Measurements from ENCODE around the gene OASL. TPM values are rescaled to one million over a fixed set of nuclear protein-coding genes. Genes with fewer than 3 reads are reported as not detected.

OASL gene
- polyA plus RNA-seq, 1 donor from 2014 or later = 0.42 TPM

- no peak overlapping the region for H3K4me2 ChIP-seq (ENCODE audit: low read length)
- TF ChIP-seq, protein P1, sequence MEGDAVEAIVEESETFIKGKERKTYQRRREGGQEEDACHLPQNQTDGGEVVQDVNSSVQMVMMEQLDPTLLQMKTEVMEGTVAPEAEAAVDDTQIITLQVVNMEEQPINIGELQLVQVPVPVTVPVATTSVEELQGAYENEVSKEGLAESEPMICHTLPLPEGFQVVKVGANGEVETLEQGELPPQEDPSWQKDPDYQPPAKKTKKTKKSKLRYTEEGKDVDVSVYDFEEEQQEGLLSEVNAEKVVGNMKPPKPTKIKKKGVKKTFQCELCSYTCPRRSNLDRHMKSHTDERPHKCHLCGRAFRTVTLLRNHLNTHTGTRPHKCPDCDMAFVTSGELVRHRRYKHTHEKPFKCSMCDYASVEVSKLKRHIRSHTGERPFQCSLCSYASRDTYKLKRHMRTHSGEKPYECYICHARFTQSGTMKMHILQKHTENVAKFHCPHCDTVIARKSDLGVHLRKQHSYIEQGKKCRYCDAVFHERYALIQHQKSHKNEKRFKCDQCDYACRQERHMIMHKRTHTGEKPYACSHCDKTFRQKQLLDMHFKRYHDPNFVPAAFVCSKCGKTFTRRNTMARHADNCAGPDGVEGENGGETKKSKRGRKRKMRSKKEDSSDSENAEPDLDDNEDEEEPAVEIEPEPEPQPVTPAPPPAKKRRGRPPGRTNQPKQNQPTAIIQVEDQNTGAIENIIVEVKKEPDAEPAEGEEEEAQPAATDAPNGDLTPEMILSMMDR (IDR thresholded peaks at IDR 0.05; ENCODE audit: poor library complexity, severe bottlenecking) = peak; percentile 62
- peak; percentile 69 for TF ChIP-seq SMC3 (conservative IDR thresholded peaks at IDR 0.05; ENCODE audit: poor library complexity)
- no peak for TF ChIP-seq POLR2AphosphoS5 (IDR thresholded peaks at IDR 0.05)
- TF ChIP-seq RAD21 (conservative IDR thresholded peaks at IDR 0.05) = peak; percentile 70
- TF ChIP-seq, protein P2, sequence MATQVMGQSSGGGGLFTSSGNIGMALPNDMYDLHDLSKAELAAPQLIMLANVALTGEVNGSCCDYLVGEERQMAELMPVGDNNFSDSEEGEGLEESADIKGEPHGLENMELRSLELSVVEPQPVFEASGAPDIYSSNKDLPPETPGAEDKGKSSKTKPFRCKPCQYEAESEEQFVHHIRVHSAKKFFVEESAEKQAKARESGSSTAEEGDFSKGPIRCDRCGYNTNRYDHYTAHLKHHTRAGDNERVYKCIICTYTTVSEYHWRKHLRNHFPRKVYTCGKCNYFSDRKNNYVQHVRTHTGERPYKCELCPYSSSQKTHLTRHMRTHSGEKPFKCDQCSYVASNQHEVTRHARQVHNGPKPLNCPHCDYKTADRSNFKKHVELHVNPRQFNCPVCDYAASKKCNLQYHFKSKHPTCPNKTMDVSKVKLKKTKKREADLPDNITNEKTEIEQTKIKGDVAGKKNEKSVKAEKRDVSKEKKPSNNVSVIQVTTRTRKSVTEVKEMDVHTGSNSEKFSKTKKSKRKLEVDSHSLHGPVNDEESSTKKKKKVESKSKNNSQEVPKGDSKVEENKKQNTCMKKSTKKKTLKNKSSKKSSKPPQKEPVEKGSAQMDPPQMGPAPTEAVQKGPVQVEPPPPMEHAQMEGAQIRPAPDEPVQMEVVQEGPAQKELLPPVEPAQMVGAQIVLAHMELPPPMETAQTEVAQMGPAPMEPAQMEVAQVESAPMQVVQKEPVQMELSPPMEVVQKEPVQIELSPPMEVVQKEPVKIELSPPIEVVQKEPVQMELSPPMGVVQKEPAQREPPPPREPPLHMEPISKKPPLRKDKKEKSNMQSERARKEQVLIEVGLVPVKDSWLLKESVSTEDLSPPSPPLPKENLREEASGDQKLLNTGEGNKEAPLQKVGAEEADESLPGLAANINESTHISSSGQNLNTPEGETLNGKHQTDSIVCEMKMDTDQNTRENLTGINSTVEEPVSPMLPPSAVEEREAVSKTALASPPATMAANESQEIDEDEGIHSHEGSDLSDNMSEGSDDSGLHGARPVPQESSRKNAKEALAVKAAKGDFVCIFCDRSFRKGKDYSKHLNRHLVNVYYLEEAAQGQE (IDR thresholded peaks at IDR 0.05; ENCODE audit: borderline replicate concordance) = no peak
- no peak for TF ChIP-seq EP300 (conservative IDR thresholded peaks at IDR 0.05; ENCODE audit: poor library complexity, severe bottlenecking)
- no peak for TF ChIP-seq EZH2 (IDR thresholded peaks at IDR 0.05; ENCODE audit: borderline replicate concordance, insufficient read depth, low read length, poor library complexity, severe bottlenecking)
- no peak for TF ChIP-seq MXI1 (conservative IDR thresholded peaks at IDR 0.05; ENCODE audit: poor library complexity, severe bottlenecking)
- TF ChIP-seq TAF1 (IDR thresholded peaks at IDR 0.05; ENCODE audit: low read depth) = no peak
- H3K9me3 ChIP-seq (ENCODE audit: low read length) = no peaks in the 10 kb centered on the region
- no peak overlapping the region for H2AFZ ChIP-seq (ENCODE audit: low read depth, low read length)
- H3K4me3 ChIP-seq (ENCODE audit: low read length) = no peak overlapping the region
- no peaks in the 10 kb centered on the region for H3K9me2 ChIP-seq (ENCODE audit: insufficient read depth, low read length)
- H3K27me3 ChIP-seq (ENCODE audit: insufficient read depth, low read depth, low read length) = no peaks in the 10 kb centered on the region
- H3K9ac ChIP-seq (ENCODE audit: low read length) = no peak overlapping the region
- H3K79me2 ChIP-seq (replicated peaks; ENCODE audit: insufficient read depth, low read length) = no peaks in the 10 kb centered on the region
- H3K36me3 ChIP-seq (ENCODE audit: insufficient read depth, low read length) = peaks cover 7% of the 10 kb centered on the region
- no peaks in the 10 kb centered on the region for H3F3A ChIP-seq (ENCODE audit: insufficient read depth, low read length, poor library complexity, severe bottlenecking)
- H3K27ac ChIP-seq (ENCODE audit: low read length) = no peak overlapping the region
- H4K20me1 ChIP-seq (ENCODE audit: insufficient read depth) = no peaks in the 10 kb centered on the region
Measured at GRCh38 chr12:121009741-121010140, 29.3 kb downstream of the OASL start.

DNA sequence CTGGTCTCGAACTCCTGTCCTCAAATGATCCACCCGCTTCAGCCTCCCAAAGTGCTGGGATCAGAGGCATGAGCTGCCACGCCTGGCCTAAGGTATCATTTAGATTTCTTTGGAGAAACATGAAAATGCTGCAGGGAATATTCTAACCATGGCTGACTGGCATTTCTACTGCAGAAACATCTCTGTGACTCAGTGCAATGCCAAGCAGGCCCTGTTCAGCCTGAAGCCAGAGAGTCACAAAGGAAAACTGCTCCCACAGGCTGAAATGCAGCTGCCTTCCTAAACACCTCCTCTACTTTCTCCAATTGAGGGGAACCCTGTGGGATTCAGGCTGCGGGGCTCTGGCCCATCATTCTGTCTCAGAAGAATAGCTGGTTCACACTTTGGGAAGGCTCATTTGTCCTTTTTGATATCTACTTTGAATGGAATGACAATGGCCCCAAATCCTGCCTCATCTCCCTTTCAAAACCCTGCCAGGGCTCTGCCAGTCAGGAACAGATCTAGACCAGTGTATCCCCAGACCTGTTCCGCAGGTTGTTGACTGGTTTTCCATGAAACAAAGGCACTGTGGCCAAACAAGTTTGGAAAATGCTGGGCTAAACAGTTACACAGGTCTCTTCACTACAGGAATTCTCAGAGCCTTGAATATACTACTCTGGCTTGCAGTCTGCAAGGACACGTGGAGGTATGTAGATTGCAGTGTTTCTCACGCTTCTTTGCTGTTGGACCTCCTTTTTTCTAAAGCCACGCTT lies 30.5 kb downstream of the OASL start:
- Histone ChIP-seq H3K9ac (ENCODE audit: low read length) (no peak overlapping the region), H3F3A (ENCODE audit: insufficient read depth, low read length, poor library complexity, severe bottlenecking) (no peaks in the 10 kb centered on the region), H3K4me3 (ENCODE audit: low read length) (no peak overlapping the region), H4K20me1 (ENCODE audit: insufficient read depth) (no peaks in the 10 kb centered on the region), H3K4me2 (ENCODE audit: low read length) (no peak overlapping the region), H3K79me2 (replicated peaks; ENCODE audit: insufficient read depth, low read length) (no peaks in the 10 kb centered on the region), H3K27me3 (ENCODE audit: insufficient read depth, low read depth, low read length) (no peaks in the 10 kb centered on the region), H3K9me3 (ENCODE audit: low read length) (no peaks in the 10 kb centered on the region), H2AFZ (ENCODE audit: low read depth, low read length) (no peak overlapping the region), H3K9me2 (ENCODE audit: insufficient read depth, low read length) (no peaks in the 10 kb centered on the region), H3K27ac (ENCODE audit: low read length) (no peak overlapping the region), H3K36me3 (ENCODE audit: insufficient read depth, low read length) (peaks cover 12% of the 10 kb centered on the region)
- TF ChIP-seq POLR2AphosphoS5 (IDR thresholded peaks at IDR 0.05) (no peak), SMC3 (conservative IDR thresholded peaks at IDR 0.05; ENCODE audit: poor library complexity) (no peak), EP300 (conservative IDR thresholded peaks at IDR 0.05; ENCODE audit: poor library complexity, severe bottlenecking) (no peak), TAF1 (IDR thresholded peaks at IDR 0.05; ENCODE audit: low read depth) (no peak), EZH2 (IDR thresholded peaks at IDR 0.05; ENCODE audit: borderline replicate concordance, insufficient read depth, low read length, poor library complexity, severe bottlenecking) (no peak), MXI1 (conservative IDR thresholded peaks at IDR 0.05; ENCODE audit: poor library complexity, severe bottlenecking) (no peak), RAD21 (conservative IDR thresholded peaks at IDR 0.05) (no peak)
- TF ChIP-seq, protein P1 (IDR thresholded peaks at IDR 0.05; ENCODE audit: poor library complexity, severe bottlenecking) = no peak
- TF ChIP-seq, protein P2 (IDR thresholded peaks at IDR 0.05; ENCODE audit: borderline replicate concordance) = no peak
